Endothelial cell of umbilical vein (primary cell): ENCODE data around the gene TBRG1.

Source experiments
- CTCF ChIP-seq, 2 donors: IDR thresholded peaks; 1 replicate in 1 of 2; 2 replicates in 1 of 2; pipeline ENCODE4 v1.5.1; 2011; ENCODE audit warnings: low read length in 2 of 2, mild to moderate bottlenecking in 2 of 2, moderate library complexity in 2 of 2, control low read depth in 1 of 2, inconsistent platforms in 1 of 2, low read depth in 1 of 2; ENCODE audit not compliant: insufficient read depth in 1 of 2; ENCODE audit errors: extremely low read depth in 1 of 2
- MAX ChIP-seq: IDR thresholded peaks from 2 replicates; pipeline ENCODE4 v1.6.1; 2011; ENCODE audit not compliant: insufficient read depth, insufficient read length
- POLR2A ChIP-seq: IDR thresholded peaks from 2 replicates; pipeline ENCODE4 v1.6.1; 2012; ENCODE audit warnings: low read depth, mild to moderate bottlenecking, control low read depth, low read length

GRCh38 chr11:124612567-124613246 lies 10.0 kb upstream of the TBRG1 start:
- no peak for TF ChIP-seq MAX
- TF ChIP-seq CTCF (IDR thresholded peaks at IDR 0.05; ENCODE audit: extremely low read depth in 1 of 2, insufficient read depth in 1 of 2, low read depth in 1 of 2, low read length in 2 of 2) = no peak
- no peak for TF ChIP-seq POLR2A
